Activated B cell treated with CpG ODN at 0.5 μM for 24 hours (primary cell): ENCODE measurements around the gene CLTB. TPM values are rescaled to one million over a fixed set of nuclear protein-coding genes. Genes with fewer than 3 reads are reported as not detected.

Experiments used
- ATAC-seq: fragments of 200-7000 bp; cut with Tn5 transposase; one replicate; pipeline ENCODE4 v1.10.0; 2021; ENCODE audit warnings: low read depth, mild to moderate bottlenecking, moderate library complexity
- CTCF ChIA-PET: fragments of 350-600 bp; sonication (Branson Sonifier 250); formaldehyde crosslinking; loops from one replicate; lab custom pipeline; 2021; ENCODE audit warnings: antibody characterized with exemption; lab: Charles Lee
- POLR2A ChIA-PET: fragments of 350-600 bp; sonication (Branson Sonifier 250); formaldehyde crosslinking; loops from one replicate; lab custom pipeline; 2021; ENCODE audit warnings: antibody characterized with exemption; lab: Charles Lee
- DNase-seq: peaks from one replicate; pipeline ENCODE4 v3.0.0; 2022
- H3K27ac Mint-ChIP-seq: one replicate; pipeline ENCODE4 v1.8.0; 2020; ENCODE audit warnings: mixed read lengths
- H3K27me3 Mint-ChIP-seq: one replicate; pipeline ENCODE4 v1.8.0; 2021; ENCODE audit warnings: mixed read lengths
- H3K36me3 Mint-ChIP-seq: one replicate; pipeline ENCODE4 v1.8.0; 2021; ENCODE audit warnings: low read depth, mixed read lengths
- H3K4me1 Mint-ChIP-seq: one replicate; pipeline ENCODE4 v1.8.0; 2021; ENCODE audit warnings: mixed read lengths
- H3K4me3 Mint-ChIP-seq: one replicate; pipeline ENCODE4 v1.8.0; 2020; ENCODE audit warnings: mild to moderate bottlenecking, mixed read lengths
- H3K9me3 Mint-ChIP-seq: one replicate; pipeline ENCODE4 v1.8.0; 2020; ENCODE audit warnings: mixed read lengths
- intact Hi-C: fragments of 100-400 bp; cut with micrococcal nuclease; formaldehyde crosslinking; loops from one replicate; pipeline ENCODE4 v1.15.1; 2024
- total RNA-seq: library from RNA; stranded (reverse); gene quantifications from 2 replicates; pipeline ENCODE4 v1.2.3, GENCODE V29; 2022
- TF ChIP-seq, protein P1 (sequence below): fragments of 200-600 bp; IDR thresholded peaks from one replicate; pipeline ENCODE4 v1.8.0; 2022; ENCODE audit warnings: antibody characterized with exemption, mild to moderate bottlenecking

Gene CLTB
- total RNA-seq, 1 donor from 2014 or later = 29.5 TPM

GRCh38 chr5:176383248-176383905 lies 33.0 kb downstream of the CLTB start:
- CTCF ChIA-PET = no interaction called here
- DNase-seq (no peak), ATAC-seq (no peak)
- TF ChIP-seq, protein P1, sequence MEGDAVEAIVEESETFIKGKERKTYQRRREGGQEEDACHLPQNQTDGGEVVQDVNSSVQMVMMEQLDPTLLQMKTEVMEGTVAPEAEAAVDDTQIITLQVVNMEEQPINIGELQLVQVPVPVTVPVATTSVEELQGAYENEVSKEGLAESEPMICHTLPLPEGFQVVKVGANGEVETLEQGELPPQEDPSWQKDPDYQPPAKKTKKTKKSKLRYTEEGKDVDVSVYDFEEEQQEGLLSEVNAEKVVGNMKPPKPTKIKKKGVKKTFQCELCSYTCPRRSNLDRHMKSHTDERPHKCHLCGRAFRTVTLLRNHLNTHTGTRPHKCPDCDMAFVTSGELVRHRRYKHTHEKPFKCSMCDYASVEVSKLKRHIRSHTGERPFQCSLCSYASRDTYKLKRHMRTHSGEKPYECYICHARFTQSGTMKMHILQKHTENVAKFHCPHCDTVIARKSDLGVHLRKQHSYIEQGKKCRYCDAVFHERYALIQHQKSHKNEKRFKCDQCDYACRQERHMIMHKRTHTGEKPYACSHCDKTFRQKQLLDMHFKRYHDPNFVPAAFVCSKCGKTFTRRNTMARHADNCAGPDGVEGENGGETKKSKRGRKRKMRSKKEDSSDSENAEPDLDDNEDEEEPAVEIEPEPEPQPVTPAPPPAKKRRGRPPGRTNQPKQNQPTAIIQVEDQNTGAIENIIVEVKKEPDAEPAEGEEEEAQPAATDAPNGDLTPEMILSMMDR = no peak
- Mint-ChIP-seq H3K9me3 (no peaks in the 10 kb centered on the region), H3K27ac (no peak overlapping the region), H3K27me3 (no peaks in the 10 kb centered on the region), H3K36me3 (peaks cover 82% of the 10 kb centered on the region), H3K4me1 (peaks cover 30% of the 10 kb centered on the region), H3K4me3 (no peak overlapping the region)
- POLR2A ChIA-PET = interaction anchor here (0.7 kb wide), 1 partner anchor 159 kb away, joined by 3 read pairs; no protein-coding TSS in a partner anchor
- intact Hi-C loops = loop anchor here (10.0 kb wide), 1 partner anchor 751 kb away; the partner anchor contains the start of gene NSD1

DNA sequence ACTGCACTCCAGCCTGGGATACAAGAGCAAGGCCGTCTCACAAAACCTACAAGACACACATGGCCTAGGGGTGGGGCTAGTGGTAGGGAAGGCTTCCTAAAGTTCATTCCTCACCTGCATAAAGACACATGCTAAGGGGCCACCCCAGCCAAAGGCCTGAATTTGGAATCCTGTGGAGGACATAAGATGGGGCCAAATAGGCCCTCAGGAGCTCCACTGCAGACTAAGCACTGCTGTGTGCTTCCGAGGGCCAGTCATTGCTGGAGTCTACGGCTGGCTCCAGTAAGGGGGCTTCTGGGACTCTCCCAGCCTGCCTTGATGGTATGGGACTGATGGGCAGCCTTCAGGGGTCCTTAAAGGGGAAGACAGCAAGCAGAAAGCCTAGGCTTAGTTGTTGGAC lies 33.6 kb downstream of the CLTB start:
- Mint-ChIP-seq H3K27ac (no peak overlapping the region), H3K36me3 (peaks cover 75% of the 10 kb centered on the region), H3K4me1 (peaks cover 25% of the 10 kb centered on the region), H3K4me3 (no peak overlapping the region), H3K27me3 (no peaks in the 10 kb centered on the region), H3K9me3 (no peaks in the 10 kb centered on the region)
- intact Hi-C loops = loop anchor here (10.0 kb wide), 1 partner anchor 752 kb away; the partner anchor contains the start of gene NSD1
- DNase-seq = no peak
- ChIA-PET CTCF (no interaction called here), POLR2A (interaction anchor here (1.2 kb wide), 1 partner anchor 21 kb away, joined by 3 read pairs; the partner anchor contains the start of gene KIAA1191)
- TF ChIP-seq, protein P1 = no peak
- no peak for ATAC-seq

DNA sequence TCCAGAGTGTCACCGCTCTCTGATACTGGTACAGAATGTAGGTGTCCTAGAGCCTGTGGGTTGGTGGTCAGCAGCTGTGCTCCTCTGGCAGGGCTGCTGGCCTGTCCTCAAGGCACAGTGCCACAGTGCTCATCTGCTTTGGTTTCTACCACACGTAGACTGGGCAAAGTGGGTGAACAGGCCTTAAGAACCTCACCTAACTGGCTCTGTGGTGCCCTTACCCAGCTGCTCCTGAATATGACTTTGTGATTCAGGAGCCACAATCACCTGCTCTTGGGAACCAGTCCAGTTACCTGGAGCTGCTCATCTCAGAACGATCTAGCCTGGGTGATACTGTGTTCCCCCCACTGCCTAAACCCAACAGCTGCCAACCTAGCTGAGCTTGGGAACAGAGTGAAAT lies 34.4 kb downstream of the CLTB start:
- CTCF ChIA-PET = no interaction called here
- POLR2A ChIA-PET = interaction anchor here (1.2 kb wide), 1 partner anchor 20 kb away, joined by 3 read pairs; the partner anchor contains the start of gene KIAA1191
- Mint-ChIP-seq H3K27ac (no peak overlapping the region), H3K4me1 (peaks cover 18% of the 10 kb centered on the region), H3K4me3 (no peak overlapping the region), H3K36me3 (peaks cover 71% of the 10 kb centered on the region), H3K9me3 (no peaks in the 10 kb centered on the region), H3K27me3 (no peaks in the 10 kb centered on the region)
- intact Hi-C loops = loop anchor here (2.0 to 10.0 kb wide), 2 partner anchors 17 to 753 kb away; partner anchors contain the start of genes ARL10 and NSD1
- DNase-seq = no peak
- TF ChIP-seq, protein P1 = no peak
- ATAC-seq = no peak

GRCh38 chr5:176381423-176381822 lies 34.9 kb downstream of the CLTB start:
- intact Hi-C loops = loop anchor here (2.0 to 10.0 kb wide), 2 partner anchors 17 to 753 kb away; partner anchors contain the start of genes ARL10 and NSD1
- Mint-ChIP-seq H3K4me3 (no peak overlapping the region), H3K4me1 (peaks cover 12% of the 10 kb centered on the region), H3K27ac (no peak overlapping the region), H3K36me3 (peaks cover 68% of the 10 kb centered on the region), H3K27me3 (no peaks in the 10 kb centered on the region), H3K9me3 (no peaks in the 10 kb centered on the region)
- ATAC-seq = no peak
- TF ChIP-seq, protein P1 = no peak
- ChIA-PET CTCF (no interaction called here), POLR2A (interaction anchor here (1.2 kb wide), 1 partner anchor 20 kb away, joined by 3 read pairs; the partner anchor contains the start of gene KIAA1191)
- DNase-seq = no peak

- ATAC-seq = peak; percentile 79
- Mint-ChIP-seq H3K9me3 (no peaks in the 10 kb centered on the region), H3K36me3 (peaks cover 54% of the 10 kb centered on the region), H3K27me3 (no peaks in the 10 kb centered on the region), H3K4me3 (no peak overlapping the region), H3K27ac (peak overlapping the region; percentile 10), H3K4me1 (peaks cover 10% of the 10 kb centered on the region)
- TF ChIP-seq, protein P1 = no peak
- intact Hi-C loops = loop anchor here (2.0 to 10.0 kb wide), 2 partner anchors 15 to 755 kb away; partner anchors contain the start of genes ARL10 and NSD1
- ChIA-PET POLR2A (no interaction called here), CTCF (interaction anchor here (1.2 kb wide), 1 partner anchor 18 kb away, joined by 3 read pairs; no protein-coding TSS in a partner anchor)
- DNase-seq = no peak
Observed at GRCh38 chr5:176379881-176380280, 36.5 kb downstream of the CLTB start.
